HG03159 (cell line): ENCODE results near the gene RCVRN.

Experiments used
- ATAC-seq: cut with Tn5 transposase; IDR thresholded peaks from one replicate; pipeline ENCODE4 v1.9.1; 2021; ENCODE audit warnings: mild to moderate bottlenecking, moderate library complexity; ENCODE audit not compliant: unreplicated experiment

The RCVRN gene

GRCh38 chr17:9899280-9900043 lies 5.6 kb downstream of the RCVRN start:
- ATAC-seq: no peak

- ATAC-seq: no peak
Measured at GRCh38 chr17:9898812-9899211, 6.3 kb downstream of the RCVRN start.

- no peak for ATAC-seq
Measured at GRCh38 chr17:9897372-9897968, 7.6 kb downstream of the RCVRN start.

DNA sequence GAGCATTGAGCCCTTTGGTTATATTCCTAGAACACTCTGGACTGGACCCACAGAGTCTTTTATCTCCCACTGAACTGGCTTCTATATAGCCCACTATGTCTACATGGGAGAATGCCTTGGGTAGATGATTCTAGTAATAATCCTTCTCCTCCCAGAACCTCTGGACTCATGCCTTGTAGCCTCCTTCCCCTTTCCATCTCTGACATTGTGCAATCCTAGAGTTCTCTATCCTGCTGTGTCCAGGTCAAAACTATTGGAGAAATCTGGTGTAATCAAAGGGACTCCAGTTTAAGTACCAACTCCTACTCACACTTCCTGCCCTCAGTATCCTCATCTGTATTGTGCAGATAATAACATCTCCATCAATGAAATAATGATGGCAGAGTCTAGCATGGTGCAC lies 9.1 kb downstream of the RCVRN start:
- no peak for ATAC-seq

GRCh38 chr17:9894231-9894630 lies 10.8 kb downstream of the RCVRN start:
- no peak for ATAC-seq

GRCh38 chr17:9893411-9894012 lies 11.6 kb downstream of the RCVRN start:
- ATAC-seq: no peak

DNA sequence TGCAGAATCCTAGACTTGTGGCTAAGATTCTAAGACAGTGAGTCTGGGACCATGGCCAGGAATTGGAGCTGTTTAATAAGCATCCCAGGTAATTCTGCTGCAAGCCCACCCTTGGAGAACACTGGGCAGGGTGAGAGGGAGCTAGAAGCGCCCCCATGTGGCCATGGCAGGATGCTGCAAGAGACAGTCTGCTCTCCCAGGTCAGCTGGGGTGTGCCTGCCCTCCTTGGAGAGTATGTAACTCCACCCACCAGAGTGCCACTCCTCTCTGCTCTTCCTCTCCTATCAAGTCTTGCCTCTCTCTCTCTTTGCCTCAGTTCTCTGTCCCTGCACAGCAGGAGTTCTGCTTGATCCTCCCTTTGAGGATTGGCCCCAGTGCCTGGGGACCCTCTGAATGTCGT lies 14.9 kb downstream of the RCVRN start:
- no peak for ATAC-seq

DNA sequence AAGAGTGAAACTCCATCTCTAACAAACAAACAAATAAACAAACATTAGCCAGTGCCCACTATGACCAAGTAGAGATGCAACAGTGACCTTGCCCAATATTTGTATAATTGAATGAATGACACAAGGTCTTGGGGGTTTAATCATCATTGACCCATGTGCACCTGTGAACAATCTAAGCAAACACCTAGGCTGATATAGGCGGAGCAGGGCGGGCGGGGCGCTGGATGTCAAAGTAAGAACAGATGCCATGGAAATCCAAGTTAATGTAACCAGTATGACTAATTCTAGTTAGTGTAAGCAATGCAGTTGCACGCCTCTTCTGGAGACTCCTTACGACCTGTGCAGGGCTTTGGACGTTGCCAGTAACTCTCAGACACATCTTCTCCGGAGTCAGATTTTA lies 17.6 kb downstream of the RCVRN start:
- no peak for ATAC-seq

- ATAC-seq: no peak
Measured at GRCh38 chr17:9886141-9886930, 18.7 kb downstream of the RCVRN start.

DNA sequence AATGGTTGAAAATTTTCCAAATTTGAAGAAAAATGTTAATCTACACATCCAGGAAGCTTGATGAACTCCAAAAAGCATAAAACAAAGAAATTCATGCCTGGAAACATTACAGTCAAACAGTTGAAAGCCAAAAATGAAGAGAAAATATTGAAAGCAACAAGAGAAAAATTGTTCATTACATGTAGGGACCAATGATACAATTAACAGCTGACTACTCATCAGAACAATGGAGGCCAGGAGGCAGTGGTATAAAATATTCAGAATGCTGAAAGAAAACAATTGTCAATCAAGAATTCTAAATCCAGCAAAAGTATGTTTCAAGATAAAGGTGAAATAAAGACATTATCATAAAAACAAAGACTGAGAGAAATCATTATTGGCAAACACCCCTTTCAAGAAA lies 21.6 kb downstream of the RCVRN start:
- no peak for ATAC-seq

DNA sequence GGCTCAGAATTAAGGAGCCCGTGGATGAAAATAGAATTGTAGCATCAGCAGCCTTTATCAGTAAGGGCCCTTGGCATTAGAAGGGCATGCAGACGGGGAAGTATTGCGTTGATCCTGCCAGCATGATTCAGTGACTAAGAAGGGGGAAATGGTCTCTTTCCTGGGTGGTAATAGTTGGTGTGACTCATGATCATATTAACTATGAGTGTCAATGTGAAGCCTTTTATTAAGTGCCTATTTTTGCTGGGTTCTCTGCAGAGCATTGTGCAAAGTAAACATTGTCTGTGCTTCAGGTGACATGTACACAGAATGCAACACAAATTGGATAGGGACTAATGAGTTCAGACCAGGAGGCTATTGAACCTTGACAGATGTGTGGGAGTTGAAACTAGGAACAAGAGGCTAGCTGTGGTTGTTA lies 24.5 kb downstream of the RCVRN start:
- no peak for ATAC-seq

DNA sequence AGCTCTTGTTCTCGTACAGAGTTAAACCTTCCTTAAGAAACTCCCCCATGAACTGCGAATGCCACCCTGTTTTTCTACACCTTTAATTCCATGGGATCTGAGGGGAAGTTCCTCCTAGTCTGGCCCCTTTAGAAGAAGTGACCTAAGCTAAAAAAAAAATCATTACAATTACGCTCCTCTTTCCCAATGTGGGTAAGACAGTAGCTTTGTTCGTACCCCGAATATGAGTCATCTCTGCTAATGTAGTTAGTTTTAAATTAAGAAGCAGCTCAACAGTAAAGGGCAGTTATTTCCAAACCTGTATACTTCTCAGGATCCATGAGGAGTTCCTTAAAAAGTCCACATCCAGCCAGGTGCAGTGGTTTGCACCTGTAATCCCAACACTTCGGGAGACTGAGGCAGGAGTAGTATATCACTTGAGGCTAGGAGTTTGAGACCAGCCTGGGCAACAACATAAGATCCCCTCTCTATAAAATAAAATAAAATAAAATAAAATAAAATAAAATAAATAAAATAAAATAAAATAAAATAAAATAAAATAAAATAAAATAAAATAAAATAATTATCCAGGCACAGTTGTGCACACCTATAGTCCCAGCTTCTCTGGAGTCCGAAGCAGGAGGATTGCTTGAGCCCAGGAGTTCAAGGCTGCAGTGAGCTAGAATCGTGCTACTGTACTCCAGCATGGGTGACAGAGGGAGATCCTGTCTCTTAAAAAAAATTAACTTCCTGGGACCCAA lies 26.1 kb downstream of the RCVRN start:
- ATAC-seq: no peak

DNA sequence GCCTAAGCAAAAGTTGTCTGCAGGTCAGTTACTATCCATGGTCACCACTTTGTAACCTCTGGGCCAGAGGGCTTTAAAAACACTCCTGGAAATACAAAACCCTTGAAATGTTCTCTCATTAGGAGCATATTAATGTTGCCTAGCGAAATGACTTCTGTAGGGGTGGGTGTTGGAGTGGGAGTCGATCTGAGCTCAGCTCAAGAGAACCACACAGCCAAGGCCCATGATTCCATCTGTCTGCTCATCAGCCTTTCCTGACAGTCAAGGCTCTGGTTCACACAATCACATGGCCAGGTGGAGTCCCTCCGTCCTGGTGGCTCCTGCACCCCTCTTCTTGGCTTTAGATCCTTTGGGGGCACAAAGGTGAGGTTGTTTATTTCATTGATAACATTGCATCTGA lies 26.7 kb downstream of the RCVRN start:
- ATAC-seq: no peak

DNA sequence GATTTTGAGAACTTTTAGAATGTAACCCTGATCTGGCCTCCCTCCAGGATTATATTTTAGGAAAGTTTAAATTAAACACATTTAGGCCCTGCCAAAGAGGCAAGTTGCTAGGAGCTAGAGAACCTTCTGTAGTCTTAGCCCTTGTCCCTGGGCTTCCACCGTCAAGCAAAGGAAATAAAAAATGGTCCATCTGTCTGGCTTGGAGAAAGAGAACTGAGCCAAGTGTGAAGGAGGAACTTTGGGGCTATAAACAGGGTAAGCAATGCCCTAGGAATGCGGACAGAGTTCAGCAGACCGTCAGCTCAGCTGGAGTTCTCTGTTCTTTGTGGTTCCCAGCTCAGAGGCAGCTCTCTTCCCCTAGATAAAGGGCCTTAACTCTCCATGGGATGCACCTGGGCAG lies 29.6 kb downstream of the RCVRN start:
- ATAC-seq: no peak

DNA sequence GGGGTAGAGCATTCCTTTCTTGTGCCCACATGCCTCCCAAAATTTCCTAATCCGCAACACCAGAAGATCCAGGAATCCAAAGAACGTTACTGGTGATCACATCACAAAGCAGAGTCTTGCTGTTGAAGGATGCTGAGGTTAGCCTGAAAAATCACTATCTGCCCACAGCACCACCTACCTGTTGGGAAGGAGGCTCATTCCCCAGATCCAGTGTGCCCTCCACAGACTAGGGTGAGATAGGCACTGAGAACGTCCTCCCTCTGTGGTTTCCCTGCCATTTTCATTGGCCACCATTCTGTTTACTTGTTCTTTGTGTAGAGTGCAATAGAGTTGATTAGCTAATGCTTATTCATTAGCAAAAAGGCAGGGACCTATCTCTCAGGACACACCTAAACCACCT lies 30.3 kb downstream of the RCVRN start:
- no peak for ATAC-seq

DNA sequence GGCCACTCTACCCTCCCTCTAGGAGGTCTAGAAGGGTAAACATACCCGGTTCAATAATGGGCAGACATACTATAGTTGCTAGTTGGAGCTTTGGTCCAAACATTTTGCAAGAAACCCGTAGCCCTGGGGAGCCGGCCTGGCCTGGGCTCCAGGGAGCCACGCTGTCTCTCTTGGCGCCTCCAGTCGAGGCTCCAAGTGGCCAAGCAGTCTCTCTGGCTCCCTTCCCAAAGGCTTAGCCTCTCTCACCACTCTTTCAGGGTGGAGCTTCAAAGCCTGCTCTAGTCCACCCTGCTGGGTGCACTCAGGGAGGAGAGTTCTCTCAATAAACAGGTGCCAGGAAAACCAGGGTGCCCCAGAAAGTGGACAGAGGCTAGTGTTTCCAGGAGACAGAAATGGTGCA lies 32.2 kb downstream of the RCVRN start:
- ATAC-seq: no peak

- no peak for ATAC-seq
Measured at GRCh38 chr17:9868552-9868951, 36.5 kb downstream of the RCVRN start.

DNA sequence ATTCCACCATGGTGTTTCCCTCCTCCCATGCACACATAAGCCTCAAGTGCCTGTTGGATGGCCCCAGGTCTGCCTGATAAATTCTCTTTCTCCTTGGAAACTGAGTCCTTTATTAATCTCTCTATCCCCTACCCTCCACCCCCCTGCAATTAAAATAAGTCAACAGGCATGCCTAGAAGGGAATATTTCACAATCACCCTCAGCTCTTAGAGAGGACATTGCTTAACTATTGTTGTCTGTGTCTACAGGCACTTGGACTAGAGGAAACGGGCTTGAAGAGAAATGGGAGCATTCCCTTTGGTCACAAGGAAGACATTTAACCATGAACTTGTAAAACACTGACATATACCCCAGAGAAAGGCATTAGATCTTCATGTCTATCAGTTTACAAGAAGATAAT lies 39.5 kb downstream of the RCVRN start:
- no peak for ATAC-seq

DNA sequence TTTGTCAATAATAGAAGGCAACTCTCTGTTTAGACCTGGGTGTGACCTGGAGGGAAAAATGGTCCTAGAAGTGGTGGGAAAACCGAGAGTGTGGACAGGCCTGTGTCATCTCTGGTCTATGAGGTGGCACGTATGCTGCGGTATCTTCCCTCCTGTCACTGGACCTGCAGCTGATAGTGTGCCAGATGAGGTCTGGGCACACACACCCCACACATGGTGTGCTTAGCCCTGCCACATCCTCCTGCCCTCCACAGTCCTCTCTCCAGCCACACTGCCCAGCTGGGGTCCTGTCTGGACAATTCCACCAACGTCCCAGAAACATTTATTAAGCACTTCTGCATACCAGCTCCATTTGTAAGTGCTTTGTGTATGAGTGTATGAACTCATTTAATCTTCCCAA lies 42.1 kb downstream of the RCVRN start:
- ATAC-seq: no peak

DNA sequence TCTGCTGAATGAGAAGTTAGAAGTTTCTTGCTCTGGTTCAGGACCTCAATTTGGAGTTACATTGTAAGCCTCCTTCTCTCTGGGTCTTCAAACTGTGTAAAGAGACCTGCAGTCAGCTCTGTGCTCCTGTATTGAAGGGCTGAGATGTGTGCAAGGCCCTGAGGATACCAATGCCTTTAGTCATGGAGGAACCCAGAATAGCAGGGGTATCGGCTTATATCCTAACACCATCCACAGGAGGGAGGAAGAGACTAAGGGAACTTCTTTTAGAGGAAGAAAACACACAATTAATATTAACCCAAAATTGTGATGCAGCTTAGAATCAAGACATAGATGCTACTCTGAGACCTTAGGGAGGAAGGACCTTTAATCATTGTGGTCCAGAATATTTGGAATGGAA lies 42.9 kb downstream of the RCVRN start:
- no peak for ATAC-seq

- no peak for ATAC-seq
Measured at GRCh38 chr17:9860851-9861250, 44.2 kb downstream of the RCVRN start.
